Ishikawa (cell line): Measurements from ENCODE around the gene MTMR2.

Source experiments
- EP300 ChIP-seq: IDR thresholded peaks from 2 replicates; pipeline ENCODE4 v1.6.1; 2012; ENCODE audit warnings: borderline replicate concordance
- TCF12 ChIP-seq: IDR thresholded peaks from 2 replicates; pipeline ENCODE4 v1.6.1; 2012; ENCODE audit warnings: low read depth
- YY1 ChIP-seq: IDR thresholded peaks from 2 replicates; pipeline ENCODE4 v1.6.1; 2012; ENCODE audit warnings: low read depth

- TF ChIP-seq YY1 = no peak
- TF ChIP-seq TCF12 = no peak
- no peak for TF ChIP-seq EP300
Observed at GRCh38 chr11:95968585-95968984, 44.7 kb upstream of the MTMR2 start.
